ES-I3 (cell line): ENCODE results near the gene FNBP1.

Source experiments
- H3K36me3 ChIP-seq: 2 replicates; pipeline ENCODE4 v1.6.1; 2013; ENCODE audit warnings: mild to moderate bottlenecking, low read length, control low read depth, moderate library complexity; ENCODE audit not compliant: insufficient read depth
- H3K4me1 ChIP-seq: 2 replicates; pipeline ENCODE4 v1.6.1; 2013; ENCODE audit warnings: mild to moderate bottlenecking, control low read depth, low read length; ENCODE audit not compliant: insufficient read depth
- H3K9ac ChIP-seq: 2 replicates; pipeline ENCODE4 v1.6.1; 2013; ENCODE audit warnings: low read depth, mild to moderate bottlenecking, low read length, moderate library complexity
- H3K9me3 ChIP-seq: 2 replicates; pipeline ENCODE4 v1.6.1; 2013; ENCODE audit warnings: mild to moderate bottlenecking, low read length, moderate library complexity; ENCODE audit not compliant: control insufficient read depth, insufficient read depth

Gene FNBP1

GRCh38 chr9:129930743-129931142 lies 112.2 kb downstream of the FNBP1 start:
- peaks cover 12% of the 10 kb centered on the region; the same call in 1 of the 2 replicates for H3K4me1 ChIP-seq
- H3K9me3 ChIP-seq: no peaks in the 10 kb centered on the region
- H3K9ac ChIP-seq: no peak overlapping the region
- H3K36me3 ChIP-seq: peaks cover 9% of the 10 kb centered on the region; the same call in 1 of the 2 replicates

- H3K9ac ChIP-seq: no peak overlapping the region
- H3K4me1 ChIP-seq: peaks cover 12% of the 10 kb centered on the region; the same call in 1 of the 2 replicates
- no peaks in the 10 kb centered on the region for H3K9me3 ChIP-seq
- peaks cover 14% of the 10 kb centered on the region; the same call in 1 of the 2 replicates for H3K36me3 ChIP-seq
Measured at GRCh38 chr9:129929496-129930125, 113.4 kb downstream of the FNBP1 start.

DNA sequence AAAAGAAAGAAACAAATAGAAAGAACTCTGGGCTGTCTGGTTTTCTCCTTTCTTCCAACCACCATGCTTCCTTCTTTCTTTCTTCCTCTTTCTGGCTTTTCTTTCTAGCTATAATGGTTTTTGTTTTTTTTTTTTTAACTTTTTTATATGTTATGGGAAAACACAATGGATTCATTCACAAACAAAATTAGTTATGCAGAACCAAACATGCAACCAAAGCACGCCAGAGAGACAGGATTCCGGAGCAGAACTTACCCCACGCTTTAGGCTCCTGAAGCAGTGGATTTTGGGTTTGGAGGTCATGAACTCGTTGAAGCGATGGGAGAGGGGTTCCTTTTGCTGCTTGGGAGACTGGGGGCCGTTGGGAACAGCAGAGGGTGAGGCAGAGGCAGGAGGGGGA lies 119.4 kb downstream of the FNBP1 start:
- no peaks in the 10 kb centered on the region for H3K4me1 ChIP-seq
- peaks cover 14% of the 10 kb centered on the region; the same call in 1 of the 2 replicates for H3K36me3 ChIP-seq
- no peaks in the 10 kb centered on the region for H3K9me3 ChIP-seq
- no peak overlapping the region for H3K9ac ChIP-seq

- Histone ChIP-seq H3K9me3 (no peaks in the 10 kb centered on the region), H3K36me3 (peaks cover 10% of the 10 kb centered on the region; the same call in 1 of the 2 replicates), H3K9ac (no peak overlapping the region), H3K4me1 (no peaks in the 10 kb centered on the region)
Measured at GRCh38 chr9:129921905-129922304, 121.1 kb downstream of the FNBP1 start.

GRCh38 chr9:129919841-129920240 lies 123.1 kb downstream of the FNBP1 start:
- H3K9ac ChIP-seq: no peak overlapping the region
- H3K4me1 ChIP-seq: no peaks in the 10 kb centered on the region
- H3K36me3 ChIP-seq: 0 out of 2 replicates have a peak, but pooled peaks cover 2% of the 10 kb centered on the region
- no peaks in the 10 kb centered on the region for H3K9me3 ChIP-seq

GRCh38 chr9:129919277-129919676 lies 123.7 kb downstream of the FNBP1 start:
- H3K9me3 ChIP-seq: no peaks in the 10 kb centered on the region
- no peaks in the 10 kb centered on the region for H3K36me3 ChIP-seq
- H3K9ac ChIP-seq: no peak overlapping the region
- H3K4me1 ChIP-seq: no peaks in the 10 kb centered on the region

GRCh38 chr9:129918296-129918950 lies 124.6 kb downstream of the FNBP1 start:
- H3K4me1 ChIP-seq: no peaks in the 10 kb centered on the region
- no peak overlapping the region for H3K9ac ChIP-seq
- H3K36me3 ChIP-seq: no peaks in the 10 kb centered on the region
- no peaks in the 10 kb centered on the region for H3K9me3 ChIP-seq

- H3K9me3 ChIP-seq: no peaks in the 10 kb centered on the region
- H3K36me3 ChIP-seq: no peaks in the 10 kb centered on the region
- no peak overlapping the region for H3K9ac ChIP-seq
- no peaks in the 10 kb centered on the region for H3K4me1 ChIP-seq
Measured at GRCh38 chr9:129916707-129917106, 126.3 kb downstream of the FNBP1 start.

DNA sequence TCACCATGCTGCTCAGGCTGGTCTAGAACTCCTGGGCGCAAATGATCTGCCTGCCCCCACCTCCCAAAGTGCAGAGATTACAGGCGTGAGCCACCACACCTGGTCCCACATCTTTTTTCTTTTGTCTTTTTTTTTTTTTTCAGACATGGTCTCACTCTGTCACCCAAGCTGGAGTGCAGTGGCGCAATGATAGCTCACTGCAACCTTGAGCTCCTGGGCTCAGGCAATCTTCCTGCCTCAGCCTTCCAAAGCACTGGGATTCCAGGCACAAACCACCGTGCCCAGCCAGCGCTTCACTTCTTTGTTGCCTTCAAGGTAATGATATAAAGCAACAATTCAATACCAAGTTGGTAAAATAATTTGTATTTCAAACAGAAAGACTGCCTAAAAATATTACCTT lies 128.9 kb downstream of the FNBP1 start:
- Histone ChIP-seq H3K9ac (no peak overlapping the region), H3K9me3 (no peaks in the 10 kb centered on the region), H3K4me1 (peaks cover 3% of the 10 kb centered on the region), H3K36me3 (no peaks in the 10 kb centered on the region)

- Histone ChIP-seq H3K9ac (no peak overlapping the region), H3K4me1 (peaks cover 8% of the 10 kb centered on the region), H3K36me3 (peaks cover 4% of the 10 kb centered on the region), H3K9me3 (no peaks in the 10 kb centered on the region)
Measured at GRCh38 chr9:129910628-129911567, 132.1 kb downstream of the FNBP1 start.

DNA sequence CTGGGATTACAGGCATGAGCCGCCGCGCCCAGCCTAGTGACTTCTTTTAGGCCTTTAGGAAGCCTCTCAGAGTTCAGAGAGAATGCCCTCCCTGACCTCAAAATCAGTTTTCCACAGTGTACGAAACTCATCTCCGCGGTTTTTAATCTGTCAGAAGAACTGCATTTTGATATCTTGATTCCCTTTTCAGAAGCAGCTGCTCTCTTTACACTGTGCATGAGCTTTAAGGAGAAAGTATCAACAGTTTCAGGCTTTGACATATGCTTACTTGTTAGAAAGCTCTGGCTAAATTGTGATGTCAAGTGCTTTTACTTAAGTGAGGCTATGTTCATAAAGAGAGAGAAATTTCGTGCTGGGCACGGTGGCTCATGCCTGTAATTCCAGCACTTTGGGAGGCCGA lies 133.1 kb downstream of the FNBP1 start:
- Histone ChIP-seq H3K4me1 (peaks cover 8% of the 10 kb centered on the region), H3K9ac (no peak overlapping the region), H3K36me3 (peaks cover 4% of the 10 kb centered on the region), H3K9me3 (no peaks in the 10 kb centered on the region)

DNA sequence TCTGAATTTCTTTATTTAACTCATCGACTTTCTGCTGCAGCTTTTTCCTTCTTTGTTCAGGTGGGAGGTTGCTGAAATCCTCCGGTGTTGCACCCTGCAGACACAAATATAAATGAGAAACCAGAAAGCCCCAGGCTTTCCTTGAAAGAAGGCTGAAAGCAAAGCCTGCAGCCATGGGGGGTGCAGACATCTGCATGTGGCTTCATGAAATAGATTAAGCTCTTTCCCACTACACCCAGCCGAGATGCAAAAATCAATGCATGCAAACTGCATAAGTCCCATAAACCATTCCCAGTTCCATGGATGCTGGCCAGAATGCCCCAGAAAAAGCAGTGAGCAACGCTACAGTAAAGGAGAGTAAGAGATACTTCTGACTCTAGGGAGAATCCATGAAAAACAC lies 134.1 kb downstream of the FNBP1 start:
- Histone ChIP-seq H3K36me3 (peaks cover 4% of the 10 kb centered on the region), H3K9me3 (no peaks in the 10 kb centered on the region), H3K9ac (no peak overlapping the region), H3K4me1 (peaks cover 8% of the 10 kb centered on the region)

GRCh38 chr9:129907201-129907600 lies 135.8 kb downstream of the FNBP1 start:
- H3K4me1 ChIP-seq: peaks cover 8% of the 10 kb centered on the region
- H3K9ac ChIP-seq: no peak overlapping the region
- peaks cover 4% of the 10 kb centered on the region for H3K36me3 ChIP-seq
- no peaks in the 10 kb centered on the region for H3K9me3 ChIP-seq

DNA sequence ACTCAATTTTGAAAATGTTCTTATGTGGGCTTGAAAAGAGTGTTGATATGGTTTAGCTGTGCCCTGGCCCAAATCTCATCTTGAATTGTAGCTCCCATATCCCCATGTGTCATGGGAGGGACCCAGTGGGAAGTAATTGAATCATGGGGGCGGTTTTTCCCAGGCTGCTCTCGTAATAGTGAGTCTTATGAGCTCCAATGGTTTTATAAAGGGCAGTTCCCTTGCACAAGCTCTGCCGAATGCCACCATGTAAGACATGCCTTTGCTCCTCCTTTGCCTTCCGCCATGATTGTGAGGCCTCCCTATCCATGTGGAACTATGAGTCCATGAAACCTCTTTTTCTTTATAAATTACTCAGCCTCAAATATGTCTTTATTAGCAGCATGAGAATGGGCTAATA lies 136.7 kb downstream of the FNBP1 start:
- no peak overlapping the region for H3K9ac ChIP-seq
- H3K9me3 ChIP-seq: no peaks in the 10 kb centered on the region
- peaks cover 8% of the 10 kb centered on the region for H3K4me1 ChIP-seq
- H3K36me3 ChIP-seq: peaks cover 4% of the 10 kb centered on the region
